ENCODE results near the gene DTD2.

DTD2 gene

GRCh38 chr14:31405106-31405505 lies 52.2 kb downstream of the DTD2 start:
- DNase-seq = no peak

GRCh38 chr14:31403707-31404106 lies 53.6 kb downstream of the DTD2 start:
- no peak for DNase-seq

GRCh38 chr14:31402764-31403439 lies 54.4 kb downstream of the DTD2 start:
- DNase-seq = no peak

- DNase-seq = no peak
Observed at GRCh38 chr14:31401369-31401932, 55.9 kb downstream of the DTD2 start.

- DNase-seq = no peak
Observed at GRCh38 chr14:31400031-31400638, 57.2 kb downstream of the DTD2 start.

Measured in activated CD8-positive, alpha-beta memory T cell treated with anti-CD3 and anti-CD28 coated beads, Interleukin-2, amount 50 U/mL, for 4 hours (primary cell).